GM23248 (cell line): Measurements from ENCODE around the gene JMJD1C. TPM values are rescaled to one million over a fixed set of nuclear protein-coding genes. Genes with fewer than 3 reads are reported as not detected.

Experiments used
- DNase-seq: peaks from one replicate; pipeline ENCODE4 v3.0.0-alpha.2; 2015
- H2AFZ ChIP-seq: fragments of 200-600 bp; sonication (generic); 2 replicates; pipeline ENCODE4 v1.6.1; 2016; ENCODE audit warnings: antibody characterized with exemption
- H3F3A ChIP-seq: fragments of 200-600 bp; sonication (generic); 2 replicates; pipeline ENCODE4 v1.6.1; 2016; ENCODE audit warnings: mild to moderate bottlenecking, antibody characterized with exemption, mixed run types; ENCODE audit not compliant: insufficient read depth
- H3K27ac ChIP-seq: fragments of 200-600 bp; sonication (generic); 2 replicates; pipeline ENCODE4 v1.5.1; 2016; ENCODE audit warnings: mild to moderate bottlenecking
- H3K27me3 ChIP-seq: fragments of 200-600 bp; sonication (generic); replicated peaks from 2 replicates; pipeline ENCODE4 v1.6.1; 2016; ENCODE audit warnings: mild to moderate bottlenecking; ENCODE audit not compliant: insufficient read depth
- H3K36me3 ChIP-seq: fragments of 200-600 bp; sonication (generic); 2 replicates; pipeline ENCODE4 v1.6.1; 2016; ENCODE audit warnings: low read depth, mild to moderate bottlenecking
- H3K4me1 ChIP-seq: fragments of 200-600 bp; sonication (generic); 2 replicates; pipeline ENCODE4 v1.6.1; 2016; ENCODE audit warnings: mild to moderate bottlenecking; ENCODE audit not compliant: insufficient read depth
- H3K4me2 ChIP-seq: fragments of 200-600 bp; sonication (generic); one replicate; pipeline ENCODE4 v1.6.1; 2016; ENCODE audit warnings: mild to moderate bottlenecking; ENCODE audit not compliant: unreplicated experiment
- H3K4me3 ChIP-seq: fragments of 200-600 bp; sonication (generic); 2 replicates; pipeline ENCODE4 v1.5.1; 2016; ENCODE audit warnings: mild to moderate bottlenecking
- H3K79me2 ChIP-seq: fragments of 200-600 bp; sonication (generic); 2 replicates; pipeline ENCODE4 v1.6.1; 2016; ENCODE audit warnings: mild to moderate bottlenecking; ENCODE audit not compliant: insufficient read depth
- H3K9ac ChIP-seq: fragments of 200-600 bp; sonication (generic); 2 replicates; pipeline ENCODE4 v1.6.1; 2016; ENCODE audit warnings: mild to moderate bottlenecking
- H3K9me2 ChIP-seq: fragments of 200-600 bp; sonication (generic); 2 replicates; pipeline ENCODE4 v1.6.1; 2016; ENCODE audit warnings: mixed run types, mild to moderate bottlenecking, moderate library complexity; ENCODE audit not compliant: insufficient read depth
- H3K9me3 ChIP-seq: fragments of 200-600 bp; sonication (generic); one replicate; pipeline ENCODE4 v1.6.1; 2017; ENCODE audit warnings: low read depth
- H4K20me1 ChIP-seq: fragments of 200-600 bp; sonication (generic); 2 replicates; pipeline ENCODE4 v1.6.0; 2016; ENCODE audit not compliant: insufficient read depth
- EZH2 ChIP-seq: fragments of 200-600 bp; sonication (generic); IDR thresholded peaks from 2 replicates; pipeline ENCODE4 v1.6.1; 2018; ENCODE audit warnings: antibody characterized with exemption, mild to moderate bottlenecking; ENCODE audit not compliant: insufficient read depth, poor library complexity, severe bottlenecking
- EZH2phosphoT487 ChIP-seq: fragments of 200-600 bp; sonication (generic); IDR thresholded peaks from 2 replicates; pipeline ENCODE4 v1.6.1; 2018; ENCODE audit warnings: antibody characterized with exemption, moderate library complexity, mild to moderate bottlenecking, low read depth; ENCODE audit not compliant: insufficient read depth
- WGBS, 2 experiments: methylation state at CpG; one replicate each; pipeline ENCODE4 v1.1.6; 2015 to 2017; ENCODE audit warnings: low lambda C conversion rate in 2 of 2, low coverage in 1 of 2; ENCODE audit errors: missing lambda C conversion rate in 2 of 2; 5-methylcytosine and 5-hydroxymethylcytosine counted together
- in situ Hi-C: fragments of 300-500 bp; cut with MboI; formaldehyde crosslinking; loops from 2 replicates; pipeline ENCODE4 v1.15.0; 2020
- polyA plus RNA-seq: library from polyadenylated mRNA; unstranded; fragments of >200 nt; fragmentation: Nextera tagmentation; extraction: Ambion mirVana; gene quantifications from 2 replicates; pipeline ENCODE4 v1.2.1, GENCODE V29; 2016
- total RNA-seq: library from RNA; depleted of rRNA; stranded (reverse); fragments of >200 nt; shearing (Covaris generic); gene quantifications from 2 replicates; pipeline ENCODE4 v1.2.3, GENCODE V29; 2014

Gene JMJD1C
- total and polyA plus RNA-seq, 2 experiments from 2014 or later: 34.6 to 74.3 TPM

- Histone ChIP-seq H3K4me3 (no peak overlapping the region), H3K9ac (no peak overlapping the region), H3K9me3 (no peaks in the 10 kb centered on the region), H3F3A (peaks cover 3% of the 10 kb centered on the region; the same call in 1 of the 2 replicates), H2AFZ (no peak overlapping the region), H3K27me3 (no peaks in the 10 kb centered on the region), H3K27ac (no peak overlapping the region), H3K9me2 (no peaks in the 10 kb centered on the region), H3K36me3 (no peaks in the 10 kb centered on the region), H3K79me2 (peaks cover 98% of the 10 kb centered on the region), H3K4me2 (no peak overlapping the region), H4K20me1 (no peaks in the 10 kb centered on the region), H3K4me1 (no peaks in the 10 kb centered on the region)
- TF ChIP-seq EZH2 (no peak), EZH2phosphoT487 (no peak)
- in situ Hi-C loops: no loop called here
- DNase-seq: no peak
- 98% methylated on average over 3 of the region's 3 CpGs for WGBS, 2 experiments
Observed at GRCh38 chr10:63352976-63353375, 112.8 kb downstream of the JMJD1C start.

- Histone ChIP-seq H3K79me2 (peaks cover 98% of the 10 kb centered on the region), H3K4me2 (no peak overlapping the region), H3F3A (peaks cover 11% of the 10 kb centered on the region; the same call in 1 of the 2 replicates), H3K4me3 (no peak overlapping the region), H3K36me3 (no peaks in the 10 kb centered on the region), H3K9ac (no peak overlapping the region), H3K9me3 (no peaks in the 10 kb centered on the region), H3K4me1 (0 out of 2 replicates have a peak, but pooled peaks cover 1% of the 10 kb centered on the region), H4K20me1 (no peaks in the 10 kb centered on the region), H3K27me3 (no peaks in the 10 kb centered on the region), H2AFZ (no peak overlapping the region), H3K27ac (no peak overlapping the region), H3K9me2 (no peaks in the 10 kb centered on the region)
- in situ Hi-C loops: no loop called here
- DNase-seq: no peak
- no peak for TF ChIP-seq EZH2
- no peak for TF ChIP-seq EZH2phosphoT487
- WGBS, 2 experiments: 93 to 97% methylated on average over 3 of the region's 3 CpGs
Observed at GRCh38 chr10:63348245-63348850, 117.4 kb downstream of the JMJD1C start.

GRCh38 chr10:63346015-63346441, 119.7 kb downstream of the JMJD1C start:
- Histone ChIP-seq H3K36me3 (no peaks in the 10 kb centered on the region), H3K27me3 (no peaks in the 10 kb centered on the region), H3F3A (peaks cover 11% of the 10 kb centered on the region; the same call in 1 of the 2 replicates), H3K4me2 (no peak overlapping the region), H3K4me3 (no peak overlapping the region), H3K9me2 (no peaks in the 10 kb centered on the region), H2AFZ (no peak overlapping the region), H3K4me1 (0 out of 2 replicates have a peak, but pooled peaks cover 4% of the 10 kb centered on the region), H3K9ac (no peak overlapping the region), H3K27ac (no peak overlapping the region), H4K20me1 (no peaks in the 10 kb centered on the region), H3K9me3 (no peaks in the 10 kb centered on the region), H3K79me2 (peaks cover 98% of the 10 kb centered on the region)
- TF ChIP-seq EZH2 (no peak), EZH2phosphoT487 (no peak)
- in situ Hi-C loops: no loop called here
- DNase-seq: peak; percentile 50

- Histone ChIP-seq H3K27me3 (no peaks in the 10 kb centered on the region), H4K20me1 (peaks cover 3% of the 10 kb centered on the region; the same call in 1 of the 2 replicates), H3K27ac (no peak overlapping the region), H2AFZ (no peak overlapping the region), H3F3A (peaks cover 9% of the 10 kb centered on the region; the same call in 1 of the 2 replicates), H3K4me3 (no peak overlapping the region), H3K4me2 (no peak overlapping the region), H3K36me3 (no peaks in the 10 kb centered on the region), H3K9me3 (no peaks in the 10 kb centered on the region), H3K4me1 (0 out of 2 replicates have a peak, but pooled peaks cover 4% of the 10 kb centered on the region), H3K9me2 (no peaks in the 10 kb centered on the region), H3K9ac (no peak overlapping the region), H3K79me2 (peaks cover 98% of the 10 kb centered on the region)
- WGBS, 2 experiments: 95 to 96% methylated on average over 1 of the region's 1 CpG
- DNase-seq: no peak
- TF ChIP-seq EZH2: no peak
- TF ChIP-seq EZH2phosphoT487: no peak
- in situ Hi-C loops: no loop called here
Observed at GRCh38 chr10:63344269-63344668, 121.5 kb downstream of the JMJD1C start.
